Uterus (tissue), 4 donors: ENCODE results near the gene NDUFA11. TPM values are rescaled to one million over a fixed set of nuclear protein-coding genes. Genes with fewer than 3 reads are reported as not detected.

Source experiments
- DNase-seq, 2 donors: peaks; one replicate each; pipeline ENCODE4 v3.0.0-alpha.2; 2019 to 2020
- H3K27ac ChIP-seq, 2 donors: fragments of 200-600 bp; sonication (generic); 1 replicate in 1 of 2; 2 replicates in 1 of 2; pipeline ENCODE4 v1.5.1; 2016 to 2018
- H3K27me3 ChIP-seq, 2 donors: fragments of 200-600 bp; sonication (generic); one replicate each; pipeline ENCODE4 v1.5.1; 2018 to 2019; ENCODE audit warnings: control low read depth in 1 of 2
- H3K36me3 ChIP-seq, 2 donors: fragments of 200-600 bp; sonication (generic); one replicate each; pipeline ENCODE4 v1.5.1; 2019; ENCODE audit warnings: control low read depth in 1 of 2
- H3K4me1 ChIP-seq, 2 donors: fragments of 200-600 bp; sonication (generic); one replicate each; pipeline ENCODE4 v1.5.1; 2018 to 2019; ENCODE audit warnings: control low read depth in 1 of 2
- H3K4me3 ChIP-seq, 2 donors: fragments of 200-600 bp; sonication (generic); 1 replicate in 1 of 2; 2 replicates in 1 of 2; pipeline ENCODE4 v1.5.1; 2018 to 2019; ENCODE audit warnings: mild to moderate bottlenecking in 1 of 2
- H3K9me3 ChIP-seq, 2 donors: fragments of 200-600 bp; sonication (generic); one replicate each; pipeline ENCODE4 v1.5.1; 2019; ENCODE audit warnings: control low read depth in 1 of 2
- CTCF ChIP-seq, 4 experiments: fragments of 200-600 bp in 2 of 4; fragments of 450-650 bp in 2 of 4; sonication (generic) in 2 of 4; IDR thresholded peaks; one replicate each; pipeline ENCODE4 v1.5.1; 2016 to 2019; ENCODE audit warnings: antibody characterized with exemption in 4 of 4, mild to moderate bottlenecking in 2 of 4, moderate library complexity in 1 of 4
- POLR2A ChIP-seq, 2 donors: fragments of 450-650 bp; IDR thresholded peaks; one replicate each; pipeline ENCODE4 v1.6.1; 2016; ENCODE audit warnings: antibody characterized with exemption in 2 of 2, mild to moderate bottlenecking in 1 of 2, moderate library complexity in 1 of 2
- intact Hi-C: fragments of 100-400 bp; cut with DNase I; formaldehyde crosslinking; loops from one replicate; pipeline ENCODE4 v1.15.1; 2023; ENCODE audit warnings: low total_unique reads
- total RNA-seq, 4 donors: library from RNA; depleted of rRNA in 3 of 4; stranded (reverse); fragments of >200 nt in 3 of 4; gene quantifications; one replicate each; pipeline versions ENCODE4 v1.1.0 to v1.2.4, GENCODE V29; 2014 to 2023
- donor health status: DM: yes; HTN: yes; CAD: no.

The NDUFA11 gene
- total RNA-seq, 4 donors from 2014 or later: 68.7 to 261 (median 150) TPM

DNA sequence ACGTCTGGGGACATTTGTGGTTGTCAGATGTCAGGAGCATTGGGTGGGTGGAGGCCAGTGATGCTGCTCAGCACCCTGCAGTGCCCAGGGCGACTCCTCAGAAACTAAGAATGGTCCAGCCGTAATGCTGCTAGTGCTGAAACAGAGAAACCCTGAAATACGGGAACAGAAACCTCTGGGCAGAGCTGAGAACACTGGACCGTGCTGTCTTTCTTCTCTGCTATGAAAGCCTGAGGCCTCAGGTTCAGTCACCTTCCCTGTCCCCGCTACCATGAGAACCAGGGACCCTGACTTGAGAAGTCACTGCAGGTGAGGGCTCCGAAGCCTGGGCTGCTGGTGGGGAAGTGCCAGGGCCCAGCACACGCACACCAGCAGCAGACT is 23.8 kb upstream of the NDUFA11 start:
- intact Hi-C loops: no loop called here

GRCh38 chr19:5926641-5927440 is 23.3 kb upstream of the NDUFA11 start:
- DNase-seq: peak; percentile 81
- no peak overlapping the region for H3K4me3 ChIP-seq
- no peak for TF ChIP-seq CTCF (IDR thresholded peaks at IDR 0.05)
- no peak for TF ChIP-seq POLR2A (IDR thresholded peaks at IDR 0.05)

More for the DNA sequence above, 23.8 kb upstream of the NDUFA11 start:
- peak overlapping the region; percentile 66 to 79 for H3K27ac ChIP-seq
- H3K36me3 ChIP-seq: no peaks in the 10 kb centered on the region
- TF ChIP-seq CTCF (IDR thresholded peaks at IDR 0.05): no peak
- no peaks in the 10 kb centered on the region for H3K27me3 ChIP-seq
- H3K9me3 ChIP-seq: no peaks in the 10 kb centered on the region
- peaks cover 3 to 13% of the 10 kb centered on the region in 2 donors for H3K4me1 ChIP-seq
- no peak overlapping the region for H3K4me3 ChIP-seq
- no peak for DNase-seq

GRCh38 chr19:5925830-5926427 is 22.3 kb upstream of the NDUFA11 start:
- no peaks in the 10 kb centered on the region for H3K36me3 ChIP-seq
- H3K27ac ChIP-seq: peak overlapping the region; percentile 57 to 79
- peaks cover 3 to 13% of the 10 kb centered on the region in 2 donors for H3K4me1 ChIP-seq

More at GRCh38 chr19:5926641-5927440, 23.3 kb upstream of the NDUFA11 start:
- H3K27me3 ChIP-seq: no peaks in the 10 kb centered on the region
- no peaks in the 10 kb centered on the region for H3K9me3 ChIP-seq
- H3K4me1 ChIP-seq: peaks cover 3 to 13% of the 10 kb centered on the region in 2 donors
- H3K27ac ChIP-seq: peak overlapping the region; percentile 66 to 79
- intact Hi-C loops: no loop called here
- H3K36me3 ChIP-seq: no peaks in the 10 kb centered on the region

DNA sequence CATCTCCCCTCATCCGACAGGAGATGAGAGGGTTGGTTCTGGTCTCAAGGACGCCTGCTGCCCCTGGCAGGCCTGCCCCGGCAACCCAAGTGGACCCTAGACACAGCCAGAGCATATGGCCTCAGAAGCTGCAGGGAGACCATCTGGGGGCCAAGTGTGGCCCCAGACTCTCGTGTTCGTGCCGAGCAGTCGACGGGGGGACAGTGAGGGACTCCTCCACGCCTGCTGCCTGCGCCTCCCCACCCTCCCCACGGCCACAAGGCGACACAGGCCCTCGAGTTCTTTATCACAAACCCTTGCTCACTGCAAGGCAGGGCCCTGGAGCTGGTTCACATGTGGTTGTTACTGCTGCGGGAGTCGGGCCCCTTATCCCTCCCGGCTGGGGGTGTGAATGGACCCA is 19.8 kb upstream of the NDUFA11 start:
- no peak overlapping the region for H3K4me3 ChIP-seq
- peaks cover 3 to 13% of the 10 kb centered on the region in 2 donors for H3K4me1 ChIP-seq
- H3K9me3 ChIP-seq: no peaks in the 10 kb centered on the region
- no peak for TF ChIP-seq POLR2A (IDR thresholded peaks at IDR 0.05)
- TF ChIP-seq CTCF (IDR thresholded peaks at IDR 0.05): no peak
- intact Hi-C loops: no loop called here
- no peaks in the 10 kb centered on the region for H3K36me3 ChIP-seq
- H3K27me3 ChIP-seq: no peaks in the 10 kb centered on the region
- no peak overlapping the region for H3K27ac ChIP-seq
- DNase-seq: no peak

More at GRCh38 chr19:5925830-5926427, 22.3 kb upstream of the NDUFA11 start:
- no peaks in the 10 kb centered on the region for H3K9me3 ChIP-seq
- intact Hi-C loops: no loop called here
- no peak for DNase-seq
- H3K4me3 ChIP-seq: no peak overlapping the region
- no peaks in the 10 kb centered on the region for H3K27me3 ChIP-seq
- no peak for TF ChIP-seq CTCF (IDR thresholded peaks at IDR 0.05)

- H3K4me1 ChIP-seq: peaks cover 0 to 7% of the 10 kb centered on the region in 2 donors
- H3K4me3 ChIP-seq: no peak overlapping the region
- intact Hi-C loops: no loop called here
- H3K9me3 ChIP-seq: no peaks in the 10 kb centered on the region
- no peaks in the 10 kb centered on the region for H3K27me3 ChIP-seq
- H3K36me3 ChIP-seq: no peaks in the 10 kb centered on the region
- H3K27ac ChIP-seq: no peak overlapping the region
- DNase-seq: no peak
- no peak for TF ChIP-seq POLR2A (IDR thresholded peaks at IDR 0.05)
- no peak for TF ChIP-seq CTCF (IDR thresholded peaks at IDR 0.05)
These were observed 18.6 kb upstream of the NDUFA11 start for GRCh38 chr19:5922161-5922545.
